Stimulated activated CD4-positive, alpha-beta T cell treated with anti-CD3 and anti-CD28 coated beads, Interleukin-2, amount 100 ng/mL, for 24 hours (primary cell): ENCODE measurements around the gene ATG9A.
A peak's percentile ranks its signal among the peaks of the same experiment; 100 is the strongest.
"Not testable (repeated sequence)": the region's sequence is repeated elsewhere in the genome, so short reads cannot be mapped to it uniquely, and the experiment has no call there.

Experiments used
- DNase-seq, 2 donors: peaks; one replicate each; pipeline ENCODE4 v3.0.0-alpha.2; 2020

ATG9A gene

DNA sequence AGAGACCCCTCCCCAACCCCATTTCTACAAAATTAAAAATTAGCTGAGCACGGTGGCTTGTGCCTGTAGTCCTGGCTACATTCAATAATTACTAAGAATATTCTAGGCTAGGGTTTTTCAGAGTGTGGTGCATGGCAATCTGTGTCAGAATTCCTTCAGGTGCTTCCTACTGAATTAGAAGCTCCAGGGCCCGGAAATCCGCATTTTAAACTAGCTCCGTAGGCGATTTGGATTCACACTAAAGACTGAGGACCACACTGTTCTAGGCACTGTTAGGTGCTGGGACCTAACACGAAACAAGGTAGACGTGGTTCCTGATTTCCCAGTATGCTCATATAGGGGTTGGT lies 23.5 kb downstream of the ATG9A start:
- DNase-seq: no peak

DNA sequence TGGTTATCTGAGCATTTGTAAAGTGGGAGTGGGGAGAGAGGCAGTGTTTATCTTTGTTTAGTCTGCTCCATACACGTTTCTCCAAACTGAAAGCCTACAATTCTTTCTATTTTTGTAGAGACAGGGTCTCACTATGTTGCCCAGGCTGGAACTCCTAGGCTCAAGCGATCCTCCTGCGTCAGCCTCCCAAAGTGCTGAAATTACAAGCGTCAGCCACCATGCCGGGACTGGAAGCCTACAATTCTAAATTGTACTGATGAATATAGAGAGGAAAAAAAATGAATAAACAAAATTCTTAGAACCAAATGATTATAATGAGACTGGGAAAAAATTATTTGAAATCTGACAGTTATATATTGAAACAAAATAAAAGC lies 24.3 kb downstream of the ATG9A start:
- DNase-seq: no peak

DNA sequence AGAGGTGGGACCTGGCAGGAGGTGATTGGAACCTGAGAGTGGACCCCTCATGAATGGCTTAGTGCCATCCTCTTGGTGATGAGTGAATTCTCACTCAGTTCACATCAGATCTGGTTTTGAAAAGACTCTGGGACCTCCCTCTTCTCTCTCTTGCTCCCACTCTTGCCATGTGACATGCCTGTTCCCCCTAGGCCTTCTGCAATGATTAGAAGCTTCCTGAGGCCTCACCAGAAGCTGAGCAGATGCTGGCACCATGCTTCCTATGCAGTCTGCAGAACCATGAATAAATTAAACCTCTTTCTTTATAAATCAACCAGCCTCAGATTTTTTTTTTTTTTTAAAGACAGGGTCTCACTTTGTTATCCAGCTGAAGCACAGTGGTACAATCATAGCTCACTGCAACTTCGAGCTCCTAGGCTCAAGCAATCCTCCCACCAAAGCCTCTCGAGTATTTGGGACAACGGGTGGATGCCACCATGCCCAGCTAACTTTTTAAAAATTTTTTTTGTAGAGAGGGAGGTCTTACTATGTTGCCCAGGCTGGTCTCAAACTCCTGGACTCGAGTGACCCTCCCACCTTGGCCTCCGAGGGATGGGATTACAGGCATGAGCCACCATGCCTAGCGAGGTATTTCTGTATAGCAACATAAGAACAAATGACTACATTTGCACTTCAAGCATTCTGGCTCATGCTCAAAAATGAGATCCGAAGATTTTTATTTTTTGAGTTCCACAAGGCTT lies 24.8 kb downstream of the ATG9A start:
- DNase-seq: no peak

DNA sequence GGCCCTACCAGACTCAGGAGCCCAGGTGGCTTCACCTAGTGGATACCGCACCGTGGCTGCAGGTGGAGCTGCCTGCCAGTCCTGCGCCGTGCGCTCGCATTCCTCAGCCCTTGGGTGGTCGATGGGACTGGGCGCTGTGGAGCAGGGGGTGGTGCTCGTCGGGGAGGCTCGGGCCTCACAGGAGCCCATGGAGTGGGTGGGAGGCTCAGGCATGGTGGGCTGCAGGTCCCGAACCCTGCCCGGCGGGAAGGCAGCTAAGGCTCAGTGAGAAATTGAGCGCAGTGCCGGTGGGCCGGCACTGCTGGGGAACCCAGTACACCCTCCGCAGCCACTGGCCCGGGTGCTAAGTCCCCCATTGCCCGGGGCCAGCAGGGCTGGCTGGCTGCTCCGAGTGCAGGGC lies 28.1 kb downstream of the ATG9A start:
- DNase-seq: not testable (repeated sequence)

DNA sequence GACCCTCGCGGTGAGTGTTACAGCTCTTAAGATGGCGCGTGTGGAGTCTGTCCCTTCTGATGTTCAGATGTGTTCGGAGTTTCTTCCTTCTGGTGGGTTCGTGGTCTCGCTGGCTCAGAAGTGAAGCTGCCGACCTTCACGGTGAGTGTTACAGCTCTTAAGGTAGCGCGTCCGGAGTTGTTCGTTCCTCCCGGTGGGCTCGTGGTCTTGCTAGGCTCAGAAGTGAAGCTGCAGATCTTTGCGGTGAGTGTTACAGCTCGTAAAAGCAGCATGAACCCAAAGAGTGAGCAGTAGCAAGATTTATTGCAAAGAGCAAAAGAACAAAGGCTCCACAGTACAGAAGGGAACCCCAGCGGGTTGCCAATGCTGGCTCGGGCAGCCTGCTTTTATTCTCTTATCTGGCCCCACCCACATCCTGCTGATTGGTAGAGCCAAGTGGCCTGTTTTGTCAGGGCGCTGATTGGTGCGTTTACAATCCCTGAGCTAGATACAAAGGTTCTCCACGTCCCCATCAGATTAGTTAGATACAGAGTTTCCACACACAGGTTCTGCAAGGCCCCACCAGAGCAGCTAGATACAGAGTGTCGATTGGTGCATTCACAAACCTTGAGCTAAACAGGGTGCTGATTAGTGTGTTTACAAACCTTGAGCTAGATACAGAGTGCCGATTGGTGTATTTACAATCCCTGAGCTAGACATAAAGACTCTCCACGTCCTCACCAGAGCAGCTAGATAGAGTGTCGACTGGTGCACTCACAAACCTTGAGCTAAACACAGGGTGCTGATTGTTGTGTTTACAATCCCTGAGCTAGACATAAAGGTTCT lies 28.7 kb downstream of the ATG9A start:
- not testable (repeated sequence) for DNase-seq

DNA sequence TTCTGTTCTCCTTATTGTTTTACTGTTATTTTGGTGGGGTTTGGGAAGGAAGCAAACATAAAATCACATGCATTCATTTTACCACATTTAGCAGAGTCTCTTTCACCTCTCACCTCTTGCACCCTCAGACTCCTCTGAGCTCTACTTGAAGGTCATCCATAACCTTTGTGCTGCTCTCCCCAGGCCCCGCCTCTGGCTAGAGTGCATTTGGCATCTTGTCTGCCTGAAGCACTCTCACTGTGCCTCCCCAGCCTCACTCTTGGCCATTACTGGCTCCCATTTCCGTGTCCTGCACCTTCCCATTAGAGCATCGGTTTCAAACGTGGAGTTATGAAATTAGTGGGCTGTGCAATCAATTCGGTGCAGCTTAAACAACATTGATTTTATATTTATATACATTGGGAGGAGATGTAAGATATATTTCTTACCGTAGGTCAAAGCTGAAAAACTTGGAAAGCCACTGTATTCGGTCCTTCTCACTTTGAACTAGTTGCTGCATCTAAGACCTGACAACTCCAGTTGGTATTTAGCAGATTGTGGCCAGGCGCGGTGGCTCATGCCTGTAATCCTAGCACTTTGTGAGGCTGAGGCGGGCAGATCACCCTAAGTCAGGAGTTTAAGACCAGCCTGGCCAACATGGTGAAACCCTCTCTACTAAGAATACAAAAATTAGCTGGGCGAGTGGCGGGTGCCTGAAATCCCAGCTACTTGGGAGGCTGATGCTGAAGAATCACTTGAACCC lies 29.8 kb downstream of the ATG9A start:
- no peak for DNase-seq

DNA sequence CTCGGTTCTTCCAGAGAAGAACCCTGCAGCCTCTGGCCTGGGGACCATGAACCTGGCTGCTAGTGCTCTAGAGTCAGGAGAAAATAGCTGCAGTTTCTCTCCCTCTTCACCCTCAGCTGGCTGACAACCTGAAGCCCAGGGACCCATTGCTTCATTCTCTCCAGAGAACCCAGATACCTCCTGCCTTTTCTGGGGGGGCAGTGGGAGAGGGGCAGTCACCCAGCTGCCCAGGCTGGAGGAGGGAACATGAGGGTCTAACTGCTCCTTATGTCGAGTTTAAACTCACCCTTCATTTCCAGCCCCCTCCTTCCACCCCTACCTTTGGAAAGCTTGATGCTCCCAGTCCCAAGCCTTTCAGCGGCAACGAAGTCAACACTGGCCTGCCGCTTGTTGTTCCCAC lies 30.5 kb downstream of the ATG9A start:
- no peak for DNase-seq

DNA sequence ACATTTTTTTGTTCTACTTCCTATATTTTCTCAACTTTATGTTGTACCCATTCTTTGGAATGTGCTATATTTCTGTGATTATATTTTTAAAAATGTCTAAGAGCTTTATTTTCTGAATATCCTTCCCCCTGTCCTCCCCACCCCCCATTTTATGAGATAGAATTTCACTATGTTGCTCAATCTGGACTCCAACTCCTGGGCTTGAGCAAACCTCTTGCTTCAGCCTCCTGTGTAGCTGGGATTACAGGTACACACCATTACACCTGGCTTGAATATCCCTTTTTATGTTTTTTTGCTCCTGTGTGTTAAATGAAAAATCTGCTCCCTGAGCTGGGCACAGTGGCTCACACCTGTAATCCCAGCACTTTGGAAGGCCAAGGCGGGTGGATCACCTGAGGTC lies 32.0 kb downstream of the ATG9A start:
- no peak for DNase-seq

DNA sequence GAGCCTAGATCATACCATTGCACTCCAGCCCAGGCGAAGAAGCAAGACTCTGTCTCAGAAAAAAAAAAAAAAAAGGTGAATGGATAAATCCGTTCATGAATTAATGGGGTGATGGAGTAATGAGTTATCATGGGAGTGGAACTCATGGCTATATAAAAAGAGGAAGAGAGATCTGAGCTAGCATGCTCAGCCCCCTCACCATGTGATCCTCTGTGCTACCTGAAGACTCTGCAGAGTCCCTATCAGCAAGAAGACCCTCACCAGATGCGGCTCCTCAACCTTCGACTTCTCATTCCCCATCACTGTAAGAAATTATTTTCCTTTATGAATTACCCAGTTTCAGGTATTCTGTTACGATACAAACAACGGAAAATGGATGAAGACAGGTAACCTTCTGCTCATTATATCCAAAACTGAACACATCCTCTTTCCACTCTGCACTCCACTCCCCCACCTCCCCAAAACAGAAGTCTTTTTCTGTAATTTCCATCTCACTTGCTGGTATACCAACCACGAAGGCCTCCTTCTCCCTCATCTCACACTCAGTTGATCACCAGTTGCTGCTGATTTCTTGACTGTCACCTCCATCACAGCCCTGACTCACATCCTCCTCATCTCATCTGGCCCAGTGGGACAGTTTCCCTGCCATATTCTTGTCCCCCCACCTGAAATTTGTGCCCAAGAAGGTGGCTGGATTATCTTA lies 42.5 kb downstream of the ATG9A start:
- DNase-seq: no peak

DNA sequence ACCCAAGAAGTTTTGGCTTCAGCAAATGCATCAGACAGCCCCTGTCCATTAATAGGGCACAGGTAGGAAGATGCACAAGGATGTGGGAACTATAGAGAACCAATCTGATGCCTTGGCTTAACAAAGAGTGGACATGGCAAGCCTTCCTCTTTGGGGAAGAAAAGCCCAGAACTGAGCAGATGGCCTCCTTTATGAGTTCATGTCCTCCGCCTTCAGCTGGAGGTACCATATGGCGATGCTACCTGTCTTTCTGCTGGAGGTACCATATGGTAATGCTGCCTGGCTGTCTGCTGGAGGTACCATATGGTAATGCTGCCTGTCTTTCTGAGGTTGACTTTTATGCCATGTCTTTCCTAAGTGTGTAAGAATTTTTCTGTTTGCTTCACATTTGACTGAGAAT lies 45.3 kb downstream of the ATG9A start:
- no peak for DNase-seq

DNA sequence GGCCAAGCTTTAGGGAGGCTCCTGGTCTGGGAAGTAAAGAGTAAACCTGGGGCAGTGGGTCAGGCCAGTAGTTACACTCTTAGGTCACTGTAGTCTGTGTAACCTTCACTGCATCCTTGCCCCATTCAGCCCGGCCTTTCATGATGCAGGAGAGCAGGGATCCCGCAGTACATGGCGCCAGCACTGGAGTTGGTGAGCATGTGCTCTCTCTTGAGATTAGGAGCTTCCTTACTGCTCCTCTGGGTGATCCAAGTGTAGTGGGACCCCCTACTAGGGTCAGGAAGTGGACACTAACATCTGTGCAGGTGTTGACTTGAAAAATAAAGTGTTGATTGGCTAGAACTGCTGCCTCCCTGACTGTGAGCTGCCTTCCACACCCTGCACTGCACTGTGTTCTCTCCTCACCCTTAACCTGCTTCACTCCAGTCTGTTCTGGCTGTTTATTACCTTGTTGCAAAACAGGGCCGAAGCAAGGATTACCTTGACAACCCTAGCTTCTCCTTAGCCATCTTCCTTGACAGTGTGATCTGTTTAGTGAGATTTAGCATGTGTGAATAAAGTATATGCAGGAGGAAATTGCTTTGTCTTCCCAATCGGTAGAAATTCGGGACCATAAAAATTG lies 46.2 kb downstream of the ATG9A start:
- no peak for DNase-seq

DNA sequence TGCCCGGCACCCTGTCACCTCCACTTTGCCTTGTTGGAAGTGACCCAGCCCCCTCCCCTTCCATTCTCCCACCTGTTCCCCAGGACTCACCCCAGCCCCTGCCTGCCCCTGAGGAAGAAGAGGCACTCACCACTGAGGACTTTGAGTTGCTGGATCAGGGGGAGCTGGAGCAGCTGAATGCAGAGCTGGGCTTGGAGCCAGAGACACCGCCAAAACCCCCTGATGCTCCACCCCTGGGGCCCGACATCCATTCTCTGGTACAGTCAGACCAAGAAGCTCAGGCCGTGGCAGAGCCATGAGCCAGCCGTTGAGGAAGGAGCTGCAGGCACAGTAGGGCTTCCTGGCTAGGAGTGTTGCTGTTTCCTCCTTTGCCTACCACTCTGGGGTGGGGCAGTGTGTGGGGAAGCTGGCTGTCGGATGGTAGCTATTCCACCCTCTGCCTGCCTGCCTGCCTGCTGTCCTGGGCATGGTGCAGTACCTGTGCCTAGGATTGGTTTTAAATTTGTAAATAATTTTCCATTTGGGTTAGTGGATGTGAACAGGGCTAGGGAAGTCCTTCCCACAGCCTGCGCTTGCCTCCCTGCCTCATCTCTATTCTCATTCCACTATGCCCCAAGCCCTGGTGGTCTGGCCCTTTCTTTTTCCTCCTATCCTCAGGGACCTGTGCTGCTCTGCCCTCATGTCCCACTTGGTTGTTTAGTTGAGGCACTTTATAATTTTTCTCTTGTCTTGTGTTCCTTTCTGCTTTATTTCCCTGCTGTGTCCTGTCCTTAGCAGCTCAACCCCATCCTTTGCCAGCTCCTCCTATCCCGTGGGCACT lies 46.9 kb downstream of the ATG9A start:
- no peak for DNase-seq

DNA sequence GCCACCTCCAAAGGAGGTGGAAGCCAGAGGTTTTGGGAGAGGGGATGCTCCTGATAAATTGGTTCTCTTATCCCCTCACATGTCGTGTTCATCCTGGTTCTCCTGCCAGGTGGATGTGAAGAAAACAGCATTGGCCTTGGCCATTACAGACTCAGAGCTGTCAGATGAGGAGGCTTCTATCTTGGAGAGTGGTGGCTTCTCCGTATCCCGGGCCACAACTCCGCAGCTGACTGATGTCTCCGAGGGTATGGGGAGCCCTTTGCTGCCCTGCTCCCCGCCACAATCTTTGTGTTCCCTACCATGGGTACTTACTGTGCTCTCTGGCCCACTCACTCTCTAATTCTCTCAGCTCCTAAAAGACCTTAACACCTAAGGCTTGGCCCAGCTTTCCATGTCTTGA lies 47.9 kb downstream of the ATG9A start:
- DNase-seq: no peak

DNA sequence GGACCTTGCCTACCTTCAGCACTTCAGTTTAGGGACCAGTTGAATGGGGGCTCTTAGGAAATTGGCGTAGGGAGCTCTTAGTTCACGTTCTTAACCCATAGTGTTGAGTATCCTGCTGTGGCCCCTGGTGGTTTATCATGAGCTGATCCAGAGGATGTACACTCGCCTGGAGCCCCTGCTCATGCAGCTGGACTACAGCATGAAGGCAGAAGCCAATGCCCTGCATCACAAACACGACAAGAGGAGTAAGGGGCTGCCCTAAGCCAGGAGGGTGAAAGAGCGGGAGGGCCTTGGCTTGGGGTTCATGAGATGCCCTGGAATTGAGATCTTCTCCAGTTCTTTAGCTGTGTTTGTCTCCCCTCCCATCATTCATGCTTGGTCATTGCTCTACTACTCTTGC lies 48.5 kb downstream of the ATG9A start:
- no peak for DNase-seq

DNA sequence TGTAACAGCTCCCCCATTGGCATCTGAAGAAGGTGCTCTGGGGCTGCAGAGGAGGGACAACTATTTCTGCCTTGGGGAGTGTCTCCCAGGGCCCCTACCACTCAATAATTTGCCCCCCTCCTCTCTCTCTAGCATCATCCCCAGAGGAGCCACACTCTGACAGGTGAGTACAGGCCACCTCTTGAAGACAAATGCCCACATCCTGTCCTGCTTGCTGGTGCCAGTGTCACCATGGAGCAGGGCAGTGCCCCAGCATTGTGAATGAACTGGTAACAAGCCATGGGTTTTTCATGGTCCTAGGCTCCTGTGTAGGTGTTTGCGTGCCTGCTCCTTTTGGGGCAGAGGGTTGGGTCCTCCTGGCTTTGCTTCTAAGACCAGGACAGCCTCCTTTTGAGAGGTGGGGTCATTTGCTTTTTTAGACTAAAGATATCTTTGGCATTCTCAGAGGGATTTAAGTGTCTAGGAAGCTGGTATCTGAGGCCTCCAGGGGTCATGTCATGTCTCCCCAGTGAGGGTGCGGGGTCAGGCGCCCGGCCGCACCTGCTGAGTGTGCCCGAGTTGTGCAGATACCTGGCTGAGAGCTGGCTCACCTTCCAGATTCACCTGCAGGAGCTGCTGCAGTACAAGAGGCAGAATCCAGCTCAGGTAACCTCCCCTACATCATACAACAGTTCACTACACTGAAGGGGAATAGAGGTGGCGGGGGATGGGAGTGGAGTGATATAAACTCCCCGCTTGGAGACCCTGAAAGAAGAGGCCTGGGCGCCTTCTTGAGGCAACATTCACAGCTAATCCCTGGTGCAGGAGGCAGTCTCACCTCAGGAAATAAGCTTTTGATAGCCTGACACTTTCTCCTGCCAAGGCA lies 49.6 kb downstream of the ATG9A start:
- no peak for DNase-seq

DNA sequence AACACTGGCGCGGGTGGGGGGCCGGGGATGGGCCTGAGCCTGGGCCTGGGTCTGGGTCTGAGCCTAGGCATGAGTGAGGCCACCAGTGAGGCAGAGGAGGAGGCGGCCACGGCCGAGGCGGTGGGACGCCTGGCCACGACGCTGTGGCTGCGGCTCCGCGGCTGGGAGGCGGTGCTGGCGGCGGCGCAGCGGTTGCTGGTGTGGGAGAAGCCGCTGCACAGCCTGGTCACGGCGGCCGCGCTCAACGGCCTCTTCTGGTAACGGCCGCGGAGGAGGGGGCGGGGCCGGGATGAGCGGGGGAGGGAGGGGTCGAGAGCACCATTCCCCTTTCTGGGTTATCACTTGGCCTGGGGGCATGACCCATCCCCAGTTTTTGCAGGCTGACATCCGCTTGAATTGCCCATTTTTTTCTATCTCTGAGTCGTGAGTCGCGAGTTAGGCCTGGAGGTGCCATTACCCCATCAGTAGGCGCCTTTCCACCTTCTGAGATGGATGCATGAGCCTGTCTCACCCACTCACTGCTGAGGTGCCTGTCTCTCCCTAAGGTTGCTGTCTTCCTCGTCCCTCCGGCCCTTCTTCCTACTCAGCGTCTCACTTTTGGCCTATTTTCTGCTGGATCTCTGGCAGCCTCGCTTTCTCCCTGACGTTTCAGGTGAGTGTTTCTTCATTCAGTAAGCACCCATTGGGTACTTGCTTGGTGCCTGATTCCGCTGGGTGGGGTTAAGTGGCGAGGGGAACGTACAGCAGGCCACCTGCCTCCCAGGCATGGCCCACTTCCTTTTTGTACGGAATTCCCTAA lies 50.9 kb downstream of the ATG9A start:
- DNase-seq: peak; percentile 50 to 53

DNA sequence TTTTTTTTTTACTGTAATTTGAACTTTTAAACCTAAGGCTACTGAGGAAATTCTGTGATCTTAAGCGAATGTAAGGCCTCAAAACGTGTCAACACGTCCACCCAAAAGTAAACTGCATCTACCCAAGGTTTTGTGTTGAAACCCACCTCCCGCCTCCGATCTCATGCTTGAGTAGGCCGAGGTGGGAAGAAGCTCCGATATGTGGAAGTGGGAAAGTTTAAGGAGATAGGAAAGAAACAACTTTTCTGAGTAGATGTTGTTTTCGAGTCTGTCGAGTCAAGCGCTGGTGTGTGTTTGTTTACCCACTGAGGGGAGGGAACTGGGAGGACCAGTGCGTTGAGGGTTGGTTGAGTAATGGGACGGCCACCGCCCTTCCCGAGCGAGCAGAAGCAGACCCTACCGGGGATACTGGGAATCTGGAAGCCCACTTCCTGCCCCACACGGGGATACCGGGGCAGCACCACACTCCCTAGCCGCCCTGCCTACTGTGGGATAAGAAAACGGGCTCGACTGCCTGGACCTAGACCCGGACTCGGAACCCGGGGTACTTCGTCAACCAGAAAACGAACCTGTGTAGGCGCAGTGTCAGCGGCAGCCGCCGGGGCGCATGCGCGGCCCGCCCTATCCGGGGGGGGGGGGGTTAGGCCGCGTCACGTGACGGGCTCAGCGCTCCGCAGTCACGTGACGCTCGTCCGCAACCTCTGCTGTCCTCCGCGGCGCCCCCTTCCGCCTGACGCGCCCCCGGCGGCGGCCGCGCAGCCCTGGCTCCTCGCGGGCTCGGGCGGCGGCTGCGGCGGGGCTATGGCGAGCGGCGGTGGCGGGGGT lies 51.7 kb downstream of the ATG9A start, which contains the start of gene RETREG2:
Gene RETREG2 (plus strand): TSS at position 724 of the 825 bp plus-strand sequence. CDS start 78 bp downstream, at position 802.
- peak; percentile 77 to 79 for DNase-seq

DNA sequence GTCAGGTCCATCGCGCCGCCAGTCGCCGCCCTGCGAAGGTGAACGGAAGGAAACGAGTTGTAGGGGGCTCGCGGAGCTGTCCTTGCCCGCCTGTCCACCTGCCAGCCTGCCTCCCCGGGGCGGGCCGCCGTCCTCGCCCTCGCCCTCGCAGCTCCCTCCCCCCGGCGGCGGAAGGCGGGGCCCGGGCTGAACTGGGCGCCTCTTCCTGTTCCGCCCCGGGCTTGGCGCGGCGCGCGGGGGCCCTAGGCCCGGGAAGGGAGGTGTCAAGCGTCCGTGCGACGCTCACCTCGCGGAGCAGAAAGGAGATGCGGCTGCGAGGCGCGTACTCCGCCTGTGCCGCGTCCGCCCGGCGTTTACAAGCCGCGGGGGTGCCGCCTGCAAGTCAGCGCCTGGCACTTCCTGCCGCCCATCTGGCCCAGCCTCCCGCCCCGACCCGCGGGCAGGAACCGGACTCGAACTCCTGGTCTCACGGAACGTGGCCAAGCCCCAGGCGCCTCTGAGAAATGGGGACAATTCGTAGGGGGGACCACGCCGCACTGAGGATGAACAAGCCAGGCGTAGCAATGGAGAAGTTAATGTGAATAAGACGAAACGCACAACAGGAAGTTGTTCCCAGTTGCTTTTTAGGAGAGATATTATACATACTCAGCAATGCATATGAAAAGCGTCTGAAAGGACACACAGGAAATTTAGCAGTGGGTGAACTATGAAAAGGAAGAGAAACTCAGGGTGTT lies 52.5 kb downstream of the ATG9A start, which contains the start of gene CNPPD1:
Gene CNPPD1 (minus strand): TSS at position 108 of the 734 bp plus-strand sequence. CDS start 97 bp downstream, at position 11.
- DNase-seq: peak; percentile 87 to 89
